Heart left ventricle (tissue), 16 donors: Measurements from ENCODE around the gene BCAN. TPM values are rescaled to one million over a fixed set of nuclear protein-coding genes. Genes with fewer than 3 reads are reported as not detected.

ENCODE experiments used
- ATAC-seq, 4 donors: fragments of 200-7000 bp; cut with Tn5 transposase; one replicate each; pipeline ENCODE4 v1.9.1; 2020 to 2022; ENCODE audit warnings: moderate library complexity in 4 of 4, mild to moderate bottlenecking in 3 of 4, moderate number of reproducible peaks in 1 of 4
- DNase-seq, 5 donors: peaks; one replicate each; pipeline ENCODE4 v3.0.0-alpha.2; 2020
- H3K27ac ChIP-seq, 12 donors: fragments of 200-600 bp; sonication (generic) in 4 of 12; one replicate each; pipeline versions ENCODE4 v1.5.0 to v1.8.0; 2016 to 2022; ENCODE audit warnings: mild to moderate bottlenecking in 2 of 12
- H3K27me3 ChIP-seq, 9 donors: fragments of 200-600 bp; sonication (generic) in 2 of 9; one replicate each; pipeline versions ENCODE4 v1.5.1 to v1.8.0; 2016 to 2022; ENCODE audit warnings: mild to moderate bottlenecking in 3 of 9
- H3K36me3 ChIP-seq, 9 donors: fragments of 200-600 bp; sonication (generic) in 2 of 9; one replicate each; pipeline versions ENCODE4 v1.5.0 to v1.8.0; 2018 to 2022; ENCODE audit warnings: mild to moderate bottlenecking in 2 of 9
- H3K4me1 ChIP-seq, 12 donors: fragments of 200-600 bp; sonication (generic) in 4 of 12; one replicate each; pipeline versions ENCODE4 v1.5.0 to v1.8.0; 2016 to 2022; ENCODE audit warnings: mild to moderate bottlenecking in 3 of 12
- H3K4me3 ChIP-seq, 12 donors: fragments of 200-600 bp; sonication (generic) in 4 of 12; one replicate each; pipeline versions ENCODE4 v1.5.0 to v1.8.0; 2017 to 2022; ENCODE audit warnings: mild to moderate bottlenecking in 9 of 12, moderate library complexity in 4 of 12
- H3K9me3 ChIP-seq, 12 donors: fragments of 200-600 bp; sonication (generic) in 4 of 12; one replicate each; pipeline versions ENCODE4 v1.5.0 to v1.8.0; 2016 to 2022; ENCODE audit warnings: mild to moderate bottlenecking in 1 of 12
- CTCF ChIP-seq, 12 donors: fragments of 200-600 bp; sonication (generic) in 4 of 12; IDR thresholded peaks; one replicate each; pipeline versions ENCODE4 v1.5.0 to v1.8.0; 2018 to 2022; ENCODE audit warnings: antibody characterized with exemption in 12 of 12, mild to moderate bottlenecking in 5 of 12
- POLR2A ChIP-seq, 2 donors: fragments of 450-650 bp; IDR thresholded peaks; one replicate each; pipeline ENCODE4 v1.6.1; 2017; ENCODE audit warnings: antibody characterized with exemption in 2 of 2, mild to moderate bottlenecking in 2 of 2, moderate library complexity in 2 of 2
- WGBS, 4 donors: extraction: QIAGEN DNeasy Blood & Tissue Kit in 2 of 4; methylation state at CpG; one replicate each; pipeline versions ENCODE4 v1.1.5 to v1.1.7; 2013 to 2018; 5-methylcytosine and 5-hydroxymethylcytosine counted together
- intact Hi-C, 10 donors: fragments of 100-400 bp; cut with DNase I; formaldehyde crosslinking; loops; one replicate each; pipeline versions ENCODE4 v1.11.1 to v1.14.2; 2022
- long read RNA-seq, 3 donors: library from polyadenylated mRNA; unstranded; transcript quantifications; one replicate each; pipeline ENCODE4 v2.0.0, GENCODE V29; 2020 to 2021
- polyA plus RNA-seq, 2 donors: library from polyadenylated mRNA; stranded (reverse); fragments of 200-250 nt; gene quantifications; one replicate each; pipeline ENCODE4 v1.2.3, GENCODE V29; 2013
- total RNA-seq, 9 donors: library from RNA; depleted of rRNA in 2 of 9; stranded (reverse); fragments of >200 nt in 2 of 9; fragmentation: NEBNext Ultra II Directional in 3 of 9; extraction: Animal tissue kit (Norgen Biotek cat#: 25700) in 3 of 9; gene quantifications; one replicate each; pipeline versions ENCODE4 v1.1.0 to v1.2.4, GENCODE V29; 2016 to 2023
- donor health status: ischemic (EF 13 %, LVEDD 7.1; RV severe dilation, severe dysfunction).
- donor health status: healthy with polysubstance abuse.
- donor health status: DM: no; HTN: yes; CAD: no.
- donor health status: DM: no; HTN: no; CAD: no.
- donor health status: ischemic (EF 25% LVEDD 6.9; RV normal size, moderate dysfunction).
- donor health status: ischemic (EF 25% LVEDD 5.7; RV mildly dilated, moderate dysfunction).
- donor health status: healthy.
- donor health status: DM: yes; HTN: yes; CAD: no.
- donor health status: ischemic (EF 35%, LVEDD 5.7; RV mildly dilated, moderate dysfunction).
- donor health status: nonischemic (EF 11% LVEDD 7.7; RV severe dilation, severe dysfunction).
- donor health status: DM: yes; HTN: yes; CAD: no.
- donor health status: PGD.
- donor health status: ischemic (EF 29% LVEDD 5.4; RV normal size, mild dysfunction).
- donor health status: nonischemic (EF 23%, LVEDD 6.1; RV moderate dilation, normal function).

BCAN gene
- total RNA-seq (under 1 TPM in 4 of 9 donors, not detected in 5; 0.09 to 0.27 (median 0.15) TPM), polyA plus RNA-seq (under 1 TPM; 0.10 to 0.15 TPM)
- long read RNA-seq, donor 1, result 0 reads
- long read RNA-seq, donor 2, result 0 reads
- long read RNA-seq, donor 3, partial matches to known transcripts, result 0 of 1 reads
- long read RNA-seq, donor 3, other reads (novel, unspliced or antisense), result 1 of 1 reads

- ATAC-seq (peak; percentile 49 to 74 (median 56)), DNase-seq (peak in 3 of 5 donors; percentile 41 to 60 (median 49))
- Histone ChIP-seq H3K36me3 (no peaks in the 10 kb centered on the region), H3K4me3 (peak within 1 kb of the TSS; percentile 14 to 51 (median 46)), H3K27ac (no peak within 1 kb of the TSS), H3K4me1 (peaks cover 0 to 19% (median 13%) of the 10 kb centered on the region in 12 donors), H3K9me3 (no peaks in the 10 kb centered on the region), H3K27me3 (peaks cover 24 to 92% (median 69%) of the 10 kb centered on the region in 9 donors)
- WGBS, 4 donors, result 0 to 4% (median 1%) methylated on average over 20 to 46 of the region's 46 CpGs
- TF ChIP-seq POLR2A (IDR thresholded peaks at IDR 0.05), result no peak
- TF ChIP-seq CTCF (IDR thresholded peaks at IDR 0.05), result no peak
- intact Hi-C loops, result no loop called here
These were observed at the start of gene BCAN for GRCh38 chr1:156641761-156642264. BCAN (plus strand) TSS chr1:156642117; CDS start chr1:156646055, 3,938 bp downstream.

- WGBS, 4 donors, result 51 to 57% (median 55%) methylated on average over 15 to 16 of the region's 16 CpGs
- ATAC-seq, result peak in 1 of 4 donors; percentile 22
- intact Hi-C loops, result loop anchor here in 4 of 10 donors (5.0 kb wide), 4 partner anchors 85 to 135 kb away; partner anchors contain the start of gene MEF2D (in 1 of the 4)
- peaks cover 0 to 44% (median 34%) of the 10 kb centered on the region in 9 donors for H3K36me3 ChIP-seq
- no peak for DNase-seq
- H3K9me3 ChIP-seq, result no peaks in the 10 kb centered on the region
- TF ChIP-seq CTCF (IDR thresholded peaks at IDR 0.05), result no peak
- no peak for TF ChIP-seq POLR2A (IDR thresholded peaks at IDR 0.05)
- peak overlapping the region; percentile 76 to 94 (median 86) for H3K27ac ChIP-seq
- H3K27me3 ChIP-seq, result no peaks in the 10 kb centered on the region
- H3K4me1 ChIP-seq, result peaks cover 0 to 17% (median 12%) of the 10 kb centered on the region in 12 donors
- peak overlapping the region; percentile 75 to 97 (median 89) for H3K4me3 ChIP-seq
These were observed 49.6 kb upstream of the BCAN start for GRCh38 chr1:156592158-156592909.

GRCh38 chr1:156592910-156593660 is 48.8 kb upstream of the BCAN start:
- WGBS, 4 donors, result 84 to 89% (median 86%) methylated on average over 4 to 8 of the region's 8 CpGs
- Histone ChIP-seq H3K27ac (peak overlapping the region in 1 of 12 donors; percentile 92), H3K9me3 (no peaks in the 10 kb centered on the region), H3K4me1 (peaks cover 0 to 17% (median 12%) of the 10 kb centered on the region in 12 donors), H3K27me3 (no peaks in the 10 kb centered on the region), H3K4me3 (no peak overlapping the region), H3K36me3 (peaks cover 0 to 52% (median 40%) of the 10 kb centered on the region in 9 donors)
- DNase-seq (no peak), ATAC-seq (no peak)
- intact Hi-C loops, result loop anchor here in 4 of 10 donors (5.0 kb wide), 4 partner anchors 86 to 136 kb away; partner anchors contain the start of gene MEF2D (in 1 of the 4)
- no peak for TF ChIP-seq POLR2A (IDR thresholded peaks at IDR 0.05)

- no peak overlapping the region for H3K27ac ChIP-seq
- no peak for ATAC-seq
- intact Hi-C loops, result loop anchor here in 4 of 10 donors (5.0 kb wide), 4 partner anchors 86 to 136 kb away; partner anchors contain the start of gene MEF2D (in 1 of the 4)
- peaks cover 0 to 17% (median 12%) of the 10 kb centered on the region in 12 donors for H3K4me1 ChIP-seq
- 89 to 92% (median 90%) methylated on average over 8 of the region's 8 CpGs for WGBS, 4 donors
- H3K36me3 ChIP-seq, result peaks cover 0 to 57% (median 45%) of the 10 kb centered on the region in 9 donors
- TF ChIP-seq POLR2A (IDR thresholded peaks at IDR 0.05) (no peak), CTCF (IDR thresholded peaks at IDR 0.05) (no peak)
- H3K4me3 ChIP-seq, result no peak overlapping the region
- DNase-seq, result no peak
- no peaks in the 10 kb centered on the region for H3K27me3 ChIP-seq
- no peaks in the 10 kb centered on the region for H3K9me3 ChIP-seq
These were observed 48.3 kb upstream of the BCAN start for GRCh38 chr1:156593661-156593989.
